ENCODE data around the gene SPPL3.

SPPL3 gene

DNA sequence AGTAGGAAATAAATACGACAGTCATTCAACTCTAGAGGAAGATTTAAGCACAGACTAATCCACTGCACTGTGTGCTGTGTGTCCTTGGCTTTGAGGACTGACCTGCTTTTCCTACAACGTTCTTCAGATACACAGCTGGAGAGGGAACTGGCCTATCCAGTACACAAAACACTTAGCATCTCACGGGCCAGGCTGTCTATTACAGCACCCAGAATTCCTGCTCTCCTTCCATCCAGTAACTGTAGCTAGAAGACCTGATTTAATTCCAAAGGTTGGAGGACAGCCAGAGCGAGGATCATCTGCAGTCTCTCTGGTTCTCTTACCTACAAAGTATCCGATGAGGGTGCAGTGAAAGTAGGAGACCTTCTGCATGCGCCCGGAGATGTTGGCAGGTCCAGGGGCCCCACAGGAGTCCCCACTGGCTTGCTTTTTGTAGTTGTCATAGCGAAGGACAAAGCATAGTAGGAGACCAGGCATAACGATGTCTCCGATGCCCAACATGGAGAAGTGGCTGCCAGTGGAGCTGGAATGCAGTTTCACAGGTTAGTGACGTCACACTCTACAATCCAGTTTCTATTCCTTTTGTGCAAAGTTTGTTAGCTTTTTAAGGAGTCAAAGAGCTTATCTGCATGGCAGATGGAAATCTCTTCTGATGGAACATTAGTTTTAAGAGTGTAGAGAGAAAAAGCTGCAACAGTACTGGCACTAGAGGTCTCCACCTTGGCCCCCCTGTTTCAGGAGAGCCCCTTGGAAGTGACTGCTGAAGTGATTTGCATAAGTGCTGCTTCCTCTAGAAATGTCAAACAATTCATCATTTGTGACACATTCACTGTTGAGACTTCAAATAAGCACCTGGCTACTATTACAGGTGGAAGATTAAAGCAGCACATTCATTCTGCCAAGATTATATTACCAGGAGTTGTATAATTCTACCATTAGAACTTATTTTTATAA lies 136.8 kb downstream of the SPPL3 start:
- peaks cover 31% of the 10 kb centered on the region for H3K36me3 Mint-ChIP-seq

DNA sequence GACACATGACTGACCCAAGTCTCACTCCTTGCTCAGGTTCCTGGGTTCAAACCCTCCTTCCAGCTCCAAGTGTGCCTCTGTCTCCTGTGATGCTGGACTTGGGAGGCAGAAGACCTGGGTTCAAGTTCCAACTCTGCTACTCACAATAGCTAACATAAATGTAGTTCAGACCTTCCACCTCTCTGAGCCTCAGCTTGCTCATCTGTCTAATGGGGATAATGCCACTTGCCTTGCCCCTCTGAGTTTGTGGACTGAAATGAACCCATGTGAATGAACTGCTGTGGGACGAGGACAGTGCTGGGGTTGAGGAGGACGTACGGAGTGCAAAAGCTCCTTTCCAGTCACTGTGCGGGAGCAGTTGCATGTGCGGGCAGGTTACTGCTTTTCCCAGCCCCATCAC lies 137.6 kb downstream of the SPPL3 start:
- peak overlapping the region; percentile 16 for H3K27ac Mint-ChIP-seq
- H3K27me3 Mint-ChIP-seq, result no peaks in the 10 kb centered on the region
- H3K4me3 Mint-ChIP-seq, result no peak overlapping the region
- peaks cover 29% of the 10 kb centered on the region for H3K36me3 Mint-ChIP-seq
- ATAC-seq (ENCODE audit: low read depth), result no peak
- H3K4me1 Mint-ChIP-seq, result peaks cover 17% of the 10 kb centered on the region
- H3K9me3 Mint-ChIP-seq, result no peaks in the 10 kb centered on the region
- no peak for DNase-seq (ENCODE audit: low spot score in 2 of 2)

More for the DNA sequence above, 136.8 kb downstream of the SPPL3 start:
- H3K27ac Mint-ChIP-seq, result peak overlapping the region; percentile 76
- H3K9me3 Mint-ChIP-seq, result no peaks in the 10 kb centered on the region
- no peak for DNase-seq (ENCODE audit: low spot score in 2 of 2)
- H3K4me1 Mint-ChIP-seq, result peaks cover 17% of the 10 kb centered on the region
- peak; percentile 71 for ATAC-seq (ENCODE audit: low read depth)
- H3K27me3 Mint-ChIP-seq, result no peaks in the 10 kb centered on the region
- no peak overlapping the region for H3K4me3 Mint-ChIP-seq

DNA sequence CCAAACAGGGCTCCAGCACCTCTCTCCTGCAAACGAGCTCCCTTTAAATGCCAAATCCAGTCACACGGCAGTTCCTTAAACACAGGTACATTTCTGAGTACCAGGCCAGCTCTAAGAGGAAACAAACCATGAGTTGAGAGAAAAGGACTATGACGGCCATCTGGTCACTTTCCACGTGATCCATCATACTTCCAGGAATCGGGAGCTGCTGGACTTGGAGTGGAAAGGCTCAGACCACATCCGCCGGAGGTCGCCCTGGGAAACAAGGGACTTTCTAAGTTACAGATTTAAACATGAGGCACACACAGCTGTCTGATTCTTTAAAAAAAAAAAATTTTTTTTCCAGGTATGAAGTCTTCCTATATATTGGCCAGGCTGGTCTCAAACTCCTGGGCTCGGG lies 139.3 kb downstream of the SPPL3 start:
- Mint-ChIP-seq H3K27ac (no peak overlapping the region), H3K36me3 (peaks cover 26% of the 10 kb centered on the region), H3K4me1 (peaks cover 11% of the 10 kb centered on the region), H3K4me3 (no peak overlapping the region), H3K9me3 (no peaks in the 10 kb centered on the region), H3K27me3 (no peaks in the 10 kb centered on the region)
- no peak for DNase-seq (ENCODE audit: low spot score in 2 of 2)
- no peak for ATAC-seq (ENCODE audit: low read depth)

DNA sequence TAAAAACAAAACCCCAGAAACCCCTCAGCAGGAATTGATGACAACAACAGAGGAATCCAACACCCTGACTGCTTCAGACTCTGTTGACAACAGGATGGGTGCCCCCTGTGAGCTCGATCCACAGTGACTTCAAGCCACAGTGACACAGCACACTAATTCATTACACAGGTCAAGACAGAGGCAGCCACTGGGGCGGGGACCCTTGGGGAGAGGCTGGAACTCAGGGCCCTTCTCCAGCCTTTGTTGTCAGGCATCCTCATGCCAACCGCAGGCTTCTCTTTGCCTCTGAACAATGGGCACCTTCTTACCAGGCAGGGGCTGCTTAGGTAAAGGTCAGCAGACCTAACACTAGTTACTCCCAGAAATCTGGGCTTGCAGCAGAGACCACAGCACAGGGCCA lies 140.9 kb downstream of the SPPL3 start:
- ATAC-seq (ENCODE audit: low read depth), result no peak
- H3K4me3 Mint-ChIP-seq, result no peak overlapping the region

DNA sequence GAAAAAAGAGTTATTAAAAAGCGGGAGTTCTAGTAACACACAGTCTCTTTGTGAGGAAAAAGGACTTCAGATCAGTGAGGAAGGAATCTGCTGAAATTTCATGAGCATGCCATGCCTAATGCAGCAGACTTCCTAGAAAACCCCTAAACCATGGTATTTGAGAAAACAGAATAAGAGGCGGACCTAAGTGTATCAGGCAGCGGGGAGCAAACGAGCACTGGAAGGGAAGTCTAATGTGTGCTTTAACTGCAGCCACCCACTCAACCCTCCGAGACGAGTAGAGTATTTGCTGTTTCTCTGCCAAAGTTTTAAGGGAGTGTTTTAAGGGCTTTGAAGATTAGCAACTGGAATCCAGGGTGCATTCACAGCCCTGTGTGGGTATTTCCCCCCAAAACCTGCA lies 142.1 kb downstream of the SPPL3 start:
- Mint-ChIP-seq H3K27ac (peak overlapping the region; percentile 82), H3K4me3 (no peak overlapping the region), H3K27me3 (no peaks in the 10 kb centered on the region), H3K36me3 (peaks cover 21% of the 10 kb centered on the region), H3K4me1 (no peaks in the 10 kb centered on the region), H3K9me3 (no peaks in the 10 kb centered on the region)
- no peak for ATAC-seq (ENCODE audit: low read depth)
- DNase-seq (ENCODE audit: low spot score in 2 of 2), result no peak

More for the DNA sequence above, 140.9 kb downstream of the SPPL3 start:
- Mint-ChIP-seq H3K9me3 (no peaks in the 10 kb centered on the region), H3K36me3 (peaks cover 21% of the 10 kb centered on the region), H3K27me3 (no peaks in the 10 kb centered on the region), H3K4me1 (peaks cover 6% of the 10 kb centered on the region), H3K27ac (no peak overlapping the region)
- DNase-seq (ENCODE audit: low spot score in 2 of 2), result no peak

DNA sequence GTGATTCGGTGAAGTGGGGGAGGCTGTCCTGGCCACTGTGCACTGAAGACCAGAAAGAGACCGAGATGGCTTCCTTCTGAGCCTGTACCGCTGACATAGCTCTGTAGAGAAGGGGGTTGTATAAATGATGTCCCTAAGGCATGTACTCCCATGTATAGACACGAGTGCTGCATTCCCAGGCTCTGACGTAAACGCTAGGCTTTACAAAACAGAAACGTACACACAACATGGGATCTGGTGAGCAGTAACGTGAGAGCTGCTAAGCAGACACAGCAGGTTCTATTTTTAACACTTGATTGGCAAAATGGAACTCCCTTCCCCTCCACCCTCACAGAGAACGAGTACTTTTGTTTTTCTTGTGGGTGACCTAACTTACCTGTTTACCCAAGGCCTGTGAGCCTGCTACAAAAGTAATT lies 142.6 kb downstream of the SPPL3 start:
- H3K36me3 Mint-ChIP-seq, result peaks cover 18% of the 10 kb centered on the region
- H3K9me3 Mint-ChIP-seq, result no peaks in the 10 kb centered on the region
- DNase-seq (ENCODE audit: low spot score in 2 of 2), result no peak
- no peak for ATAC-seq (ENCODE audit: low read depth)
- peak overlapping the region; percentile 82 for H3K27ac Mint-ChIP-seq
- no peak overlapping the region for H3K4me3 Mint-ChIP-seq
- H3K4me1 Mint-ChIP-seq, result no peaks in the 10 kb centered on the region
- H3K27me3 Mint-ChIP-seq, result no peaks in the 10 kb centered on the region

DNA sequence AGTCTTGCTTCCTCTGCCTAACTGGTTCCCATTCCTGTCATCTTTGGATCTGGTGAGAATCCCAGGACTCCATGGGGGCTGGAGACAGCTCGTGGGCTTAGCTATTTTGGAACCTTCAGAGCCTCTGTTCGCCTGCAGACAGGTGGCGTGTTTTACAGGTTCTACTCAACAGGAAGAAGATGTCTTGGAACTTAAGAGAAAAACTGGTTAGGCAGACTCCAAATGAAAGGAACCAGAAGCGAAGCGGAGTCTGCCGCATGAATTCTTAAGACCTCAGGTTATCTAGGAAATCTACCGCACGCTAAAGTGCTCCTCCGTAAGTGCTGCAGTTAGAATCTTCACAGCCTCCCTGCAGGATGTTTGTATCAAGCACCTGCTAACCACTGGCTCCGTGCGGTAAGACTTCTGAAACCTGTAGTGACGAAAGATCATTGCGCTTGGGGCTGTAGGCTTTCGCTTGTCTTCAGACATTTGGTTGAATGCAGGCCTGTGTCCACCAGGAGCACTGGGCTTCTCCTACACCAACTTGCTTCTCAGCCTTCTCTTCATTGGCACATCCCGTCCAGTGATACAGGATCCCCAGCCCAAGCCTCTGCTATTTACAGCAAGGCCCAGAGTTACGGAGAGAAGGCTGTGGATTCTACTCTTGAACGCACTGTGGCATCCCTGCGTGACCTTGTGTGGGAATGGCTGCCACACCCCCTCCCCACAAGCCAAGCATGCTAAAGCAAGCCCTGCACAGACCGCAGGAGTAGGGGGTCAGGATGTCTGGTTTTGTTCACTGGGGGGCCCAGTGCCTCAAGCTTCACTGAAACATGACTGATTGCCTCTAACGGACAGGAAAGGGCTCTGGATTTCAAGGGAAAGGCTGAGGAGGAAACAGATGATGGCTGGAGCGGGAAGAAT lies 143.6 kb downstream of the SPPL3 start:
- Mint-ChIP-seq H3K36me3 (peaks cover 12% of the 10 kb centered on the region), H3K27ac (no peak overlapping the region), H3K27me3 (peaks cover 1% of the 10 kb centered on the region), H3K4me1 (no peaks in the 10 kb centered on the region), H3K4me3 (no peak overlapping the region), H3K9me3 (no peaks in the 10 kb centered on the region)
- no peak for DNase-seq (ENCODE audit: low spot score in 2 of 2)
- ATAC-seq (ENCODE audit: low read depth), result no peak

- Mint-ChIP-seq H3K9me3 (peaks cover 5% of the 10 kb centered on the region), H3K36me3 (peaks cover 12% of the 10 kb centered on the region), H3K4me1 (no peaks in the 10 kb centered on the region), H3K4me3 (no peak overlapping the region), H3K27me3 (peaks cover 1% of the 10 kb centered on the region), H3K27ac (peak overlapping the region; percentile 20)
- ATAC-seq (ENCODE audit: low read depth) (no peak), DNase-seq (ENCODE audit: low spot score in 2 of 2) (no peak)
These were observed 144.4 kb downstream of the SPPL3 start for GRCh38 chr12:120759591-120760348.

- Mint-ChIP-seq H3K27me3 (peaks cover 1% of the 10 kb centered on the region), H3K4me3 (no peak overlapping the region), H3K27ac (peak overlapping the region; percentile 20), H3K4me1 (no peaks in the 10 kb centered on the region), H3K36me3 (peaks cover 9% of the 10 kb centered on the region), H3K9me3 (peaks cover 6% of the 10 kb centered on the region)
- ATAC-seq (ENCODE audit: low read depth) (no peak), DNase-seq (ENCODE audit: low spot score in 2 of 2) (no peak)
These were observed 145.2 kb downstream of the SPPL3 start for GRCh38 chr12:120758798-120759590.

DNA sequence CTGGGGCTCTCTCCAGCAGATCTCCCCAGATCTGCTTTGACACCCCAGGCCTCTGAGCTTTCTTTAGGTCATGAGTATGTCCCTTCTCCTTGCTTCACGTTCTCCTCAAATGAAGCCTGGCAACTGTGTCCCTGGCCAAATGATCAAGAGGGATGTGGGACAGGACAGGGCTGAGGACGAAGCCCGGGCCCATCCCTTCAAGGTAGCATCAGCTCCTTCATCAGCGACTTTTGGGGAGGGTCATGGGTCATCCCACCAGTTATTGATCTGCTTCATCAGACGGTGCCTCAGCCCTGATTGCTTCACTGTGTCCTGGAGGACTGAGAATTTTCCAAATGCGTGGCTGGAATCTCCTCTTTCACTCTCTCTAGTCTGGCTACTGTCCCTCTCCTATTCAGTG lies 146.2 kb downstream of the SPPL3 start:
- no peak overlapping the region for H3K4me3 Mint-ChIP-seq
- H3K27me3 Mint-ChIP-seq, result peaks cover 2% of the 10 kb centered on the region
- H3K36me3 Mint-ChIP-seq, result peaks cover 10% of the 10 kb centered on the region
- ATAC-seq (ENCODE audit: low read depth) (no peak), DNase-seq (ENCODE audit: low spot score in 2 of 2) (no peak)
- no peak overlapping the region for H3K27ac Mint-ChIP-seq
- peaks cover 2% of the 10 kb centered on the region for H3K4me1 Mint-ChIP-seq
- peaks cover 7% of the 10 kb centered on the region for H3K9me3 Mint-ChIP-seq

DNA sequence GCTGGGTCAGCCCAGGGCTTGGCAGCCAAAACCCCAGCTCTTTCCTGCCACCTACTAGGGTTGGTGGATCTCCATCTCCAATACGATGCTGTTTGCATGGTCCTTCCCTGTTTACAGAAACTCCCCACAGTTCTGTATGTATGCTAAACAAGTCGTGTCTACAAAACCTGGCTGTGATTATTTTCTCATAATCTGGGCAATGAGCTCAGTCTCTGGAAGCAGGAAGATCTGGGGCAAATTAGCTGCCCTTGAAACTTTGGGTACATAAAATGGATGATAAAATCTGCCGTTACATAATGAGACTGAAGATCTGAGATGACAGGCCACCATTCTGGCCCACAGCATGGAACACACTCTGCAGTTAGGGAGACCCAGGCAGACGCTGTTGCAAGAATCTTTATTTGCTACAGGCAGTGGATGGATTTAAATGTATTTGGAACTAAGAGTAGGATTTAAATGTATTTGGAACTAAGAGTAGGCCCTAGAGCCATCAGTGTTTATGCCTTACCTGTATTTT lies 146.9 kb downstream of the SPPL3 start:
- DNase-seq (ENCODE audit: low spot score in 2 of 2), result no peak
- H3K4me3 Mint-ChIP-seq, result no peak overlapping the region
- H3K4me1 Mint-ChIP-seq, result peaks cover 2% of the 10 kb centered on the region
- no peak for ATAC-seq (ENCODE audit: low read depth)
- peaks cover 7% of the 10 kb centered on the region for H3K9me3 Mint-ChIP-seq
- peaks cover 2% of the 10 kb centered on the region for H3K27me3 Mint-ChIP-seq
- no peak overlapping the region for H3K27ac Mint-ChIP-seq
- H3K36me3 Mint-ChIP-seq, result peaks cover 9% of the 10 kb centered on the region

DNA sequence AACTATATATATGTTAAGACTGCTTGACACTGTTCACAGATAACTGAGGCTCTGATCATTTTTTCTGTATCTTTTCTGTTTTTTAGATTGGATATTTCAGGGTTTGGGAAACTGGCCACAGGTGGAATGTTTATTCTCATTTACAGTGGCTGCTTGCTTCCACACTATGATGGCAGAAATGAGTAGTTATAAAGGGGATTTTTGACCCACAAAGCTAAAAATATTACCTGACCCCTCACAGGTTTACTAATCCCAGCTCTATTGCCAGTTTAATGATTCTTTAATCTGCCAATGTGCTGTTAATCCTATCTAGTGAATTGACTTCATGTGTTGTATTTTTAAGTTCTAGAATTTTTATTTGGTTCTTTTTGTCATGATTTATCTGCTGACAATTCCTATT lies 148.9 kb downstream of the SPPL3 start:
- no peak overlapping the region for H3K4me3 Mint-ChIP-seq
- no peak for DNase-seq (ENCODE audit: low spot score in 2 of 2)
- no peak for ATAC-seq (ENCODE audit: low read depth)
- H3K9me3 Mint-ChIP-seq, result peaks cover 7% of the 10 kb centered on the region
- H3K4me1 Mint-ChIP-seq, result peaks cover 2% of the 10 kb centered on the region
- H3K27ac Mint-ChIP-seq, result no peak overlapping the region
- H3K36me3 Mint-ChIP-seq, result peaks cover 1% of the 10 kb centered on the region
- peaks cover 2% of the 10 kb centered on the region for H3K27me3 Mint-ChIP-seq

DNA sequence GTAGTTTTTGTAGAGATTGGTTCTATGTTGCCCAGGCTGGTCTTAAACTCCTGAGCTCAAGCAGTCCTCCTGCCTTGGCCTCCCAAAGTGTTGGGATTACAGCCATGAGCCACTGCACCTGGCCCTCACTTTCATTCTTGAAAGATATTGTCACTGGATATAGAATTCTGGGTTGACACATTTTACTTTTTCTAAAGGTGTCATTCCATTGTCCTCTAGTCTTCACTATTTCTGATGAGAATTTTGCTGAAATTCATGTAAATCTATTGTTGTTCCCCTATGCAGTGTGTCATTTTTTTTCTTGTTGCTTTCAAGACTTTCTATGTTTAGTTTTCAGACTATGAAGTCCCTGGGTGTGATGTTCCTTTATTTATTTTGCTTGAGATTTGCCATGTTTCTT lies 149.4 kb downstream of the SPPL3 start:
- no peak overlapping the region for H3K4me3 Mint-ChIP-seq
- H3K36me3 Mint-ChIP-seq, result peaks cover 1% of the 10 kb centered on the region
- ATAC-seq (ENCODE audit: low read depth) (no peak), DNase-seq (ENCODE audit: low spot score in 2 of 2) (no peak)
- peaks cover 7% of the 10 kb centered on the region for H3K9me3 Mint-ChIP-seq
- H3K27me3 Mint-ChIP-seq, result peaks cover 2% of the 10 kb centered on the region
- peaks cover 2% of the 10 kb centered on the region for H3K4me1 Mint-ChIP-seq
- H3K27ac Mint-ChIP-seq, result no peak overlapping the region

All from memory B cell (primary cell).